ENCODE results near the gene SLC2A1.

DNA sequence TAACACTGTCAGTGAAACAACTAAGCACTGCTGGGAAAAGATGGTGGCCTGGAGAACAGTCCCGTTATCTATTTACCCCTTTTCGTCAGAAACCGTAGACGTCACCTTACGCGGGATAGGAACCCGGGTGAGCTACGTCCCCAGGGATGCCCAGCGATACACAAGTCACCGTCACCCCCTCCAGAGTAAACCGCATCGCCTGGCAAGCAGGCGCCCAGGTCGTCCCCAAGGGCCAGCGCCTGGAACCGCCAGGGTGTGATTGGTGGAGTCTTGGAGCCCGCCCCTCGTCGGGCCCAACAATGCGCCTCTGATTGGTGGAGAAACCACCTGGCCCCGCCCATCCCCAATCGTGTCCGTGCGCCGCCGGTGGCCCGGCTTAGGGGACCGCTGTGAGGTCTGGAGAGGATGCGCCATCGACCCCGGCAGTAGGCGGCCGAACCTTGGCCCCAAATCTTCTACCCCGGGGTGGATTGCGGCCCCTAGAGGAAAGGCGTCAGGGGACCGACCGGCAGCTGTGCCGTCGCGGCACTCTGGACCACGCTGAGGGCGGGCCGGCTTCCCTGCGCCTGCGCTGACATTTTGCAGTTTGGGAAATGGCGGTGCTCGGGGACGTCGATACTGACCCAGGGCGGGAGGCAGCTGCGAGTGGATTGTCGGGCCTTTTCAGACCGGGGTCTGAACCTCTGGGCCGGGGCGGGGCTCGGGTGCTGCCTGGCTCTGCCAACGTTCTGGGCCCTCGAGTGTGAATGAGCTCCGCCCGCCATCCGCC, 34.4 kb downstream of the SLC2A1 start:
- TF ChIP-seq, protein P1, sequence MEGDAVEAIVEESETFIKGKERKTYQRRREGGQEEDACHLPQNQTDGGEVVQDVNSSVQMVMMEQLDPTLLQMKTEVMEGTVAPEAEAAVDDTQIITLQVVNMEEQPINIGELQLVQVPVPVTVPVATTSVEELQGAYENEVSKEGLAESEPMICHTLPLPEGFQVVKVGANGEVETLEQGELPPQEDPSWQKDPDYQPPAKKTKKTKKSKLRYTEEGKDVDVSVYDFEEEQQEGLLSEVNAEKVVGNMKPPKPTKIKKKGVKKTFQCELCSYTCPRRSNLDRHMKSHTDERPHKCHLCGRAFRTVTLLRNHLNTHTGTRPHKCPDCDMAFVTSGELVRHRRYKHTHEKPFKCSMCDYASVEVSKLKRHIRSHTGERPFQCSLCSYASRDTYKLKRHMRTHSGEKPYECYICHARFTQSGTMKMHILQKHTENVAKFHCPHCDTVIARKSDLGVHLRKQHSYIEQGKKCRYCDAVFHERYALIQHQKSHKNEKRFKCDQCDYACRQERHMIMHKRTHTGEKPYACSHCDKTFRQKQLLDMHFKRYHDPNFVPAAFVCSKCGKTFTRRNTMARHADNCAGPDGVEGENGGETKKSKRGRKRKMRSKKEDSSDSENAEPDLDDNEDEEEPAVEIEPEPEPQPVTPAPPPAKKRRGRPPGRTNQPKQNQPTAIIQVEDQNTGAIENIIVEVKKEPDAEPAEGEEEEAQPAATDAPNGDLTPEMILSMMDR (conservative IDR thresholded peaks at IDR 0.05 in 1 of 2, IDR thresholded peaks at IDR 0.05 in 1 of 2; ENCODE audit: extremely low read depth in 1 of 2, insufficient read depth in 1 of 2, low read depth in 1 of 2, low read length in 2 of 2) = peak in 1 of 2 donors; percentile 30
- no peak for TF ChIP-seq EZH2 (IDR thresholded peaks at IDR 0.05; ENCODE audit: borderline replicate concordance, low read length)
